ENCODE measurements around the gene SLC5A2. TPM values are rescaled to one million over a fixed set of nuclear protein-coding genes. Genes with fewer than 3 reads are reported as not detected.

SLC5A2 gene
- total and polyA plus RNA-seq, 2 of the 13 experiments (the other 11 are each of a cell fraction or from before 2014, with no cell fraction given) = 0.24 to 0.97 TPM

DNA sequence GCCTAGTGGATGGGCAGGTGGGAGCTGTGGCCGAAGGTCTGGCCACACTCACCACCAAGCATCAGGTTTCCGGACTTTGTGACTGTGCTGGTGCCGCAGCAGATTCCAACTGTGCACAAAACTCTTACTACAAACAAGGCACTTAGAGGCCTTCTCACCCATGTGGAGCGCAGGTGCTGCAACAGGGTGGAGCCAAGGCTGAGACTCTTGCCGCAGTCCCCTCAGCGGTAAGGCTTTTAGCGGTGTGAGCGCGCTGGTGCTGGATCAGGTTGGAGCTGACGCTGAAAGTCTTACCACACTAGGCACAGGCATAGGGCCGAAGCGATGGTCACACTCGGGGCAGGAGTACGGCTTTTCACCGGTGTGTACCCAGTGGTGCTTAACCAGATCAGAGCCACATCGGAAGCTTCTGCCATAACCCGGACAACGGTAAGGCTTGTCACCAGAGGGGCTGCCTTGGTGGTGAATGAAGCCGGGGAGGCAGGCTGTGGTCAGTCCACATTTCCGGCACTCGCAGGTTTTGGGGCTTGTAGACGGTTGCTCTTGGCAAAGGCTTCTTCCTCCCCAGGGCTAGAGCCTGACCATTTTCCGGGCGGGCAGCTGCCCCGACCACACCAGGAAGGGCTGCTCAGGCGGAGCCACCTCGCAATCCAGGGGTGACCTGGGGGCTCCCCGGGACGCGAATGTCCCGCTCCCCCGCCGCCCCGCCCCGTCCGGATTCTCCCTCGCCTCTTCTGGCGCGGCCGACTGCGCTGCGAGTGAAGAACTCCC is 24.7 kb upstream of the SLC5A2 start (continued):
- TF ChIP-seq, protein P1, sequence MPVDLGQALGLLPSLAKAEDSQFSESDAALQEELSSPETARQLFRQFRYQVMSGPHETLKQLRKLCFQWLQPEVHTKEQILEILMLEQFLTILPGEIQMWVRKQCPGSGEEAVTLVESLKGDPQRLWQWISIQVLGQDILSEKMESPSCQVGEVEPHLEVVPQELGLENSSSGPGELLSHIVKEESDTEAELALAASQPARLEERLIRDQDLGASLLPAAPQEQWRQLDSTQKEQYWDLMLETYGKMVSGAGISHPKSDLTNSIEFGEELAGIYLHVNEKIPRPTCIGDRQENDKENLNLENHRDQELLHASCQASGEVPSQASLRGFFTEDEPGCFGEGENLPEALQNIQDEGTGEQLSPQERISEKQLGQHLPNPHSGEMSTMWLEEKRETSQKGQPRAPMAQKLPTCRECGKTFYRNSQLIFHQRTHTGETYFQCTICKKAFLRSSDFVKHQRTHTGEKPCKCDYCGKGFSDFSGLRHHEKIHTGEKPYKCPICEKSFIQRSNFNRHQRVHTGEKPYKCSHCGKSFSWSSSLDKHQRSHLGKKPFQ (CRISPR knock-in tag; IDR thresholded peaks at IDR 0.05; ENCODE audit: insufficient replicate concordance) = peak; percentile 94
- TF ChIP-seq ZNF607 (CRISPR knock-in tag; IDR thresholded peaks at IDR 0.05; ENCODE audit: borderline replicate concordance) (no peak; the same call in 1 of the 2 replicates), ZNF660 (CRISPR knock-in tag; IDR thresholded peaks at IDR 0.05; ENCODE audit: borderline replicate concordance, low read depth) (no peak), ZBTB42 (CRISPR knock-in tag; IDR thresholded peaks at IDR 0.05) (no peak), ZNF484 (CRISPR knock-in tag; IDR thresholded peaks at IDR 0.05; ENCODE audit: borderline replicate concordance, low read depth) (0 out of 2 replicates have a peak, but pooled peaks have one; percentile 30), SP4 (CRISPR knock-in tag; IDR thresholded peaks at IDR 0.05) (peak; percentile 71; the same call in 1 of the 2 replicates), NFATC3 (CRISPR knock-in tag; IDR thresholded peaks at IDR 0.05) (peak; percentile 79; the same call in 1 of the 2 replicates), POLR2AphosphoS2 (IDR thresholded peaks at IDR 0.05; ENCODE audit: low read depth, low read length) (no peak), ZNF33B (CRISPR knock-in tag; IDR thresholded peaks at IDR 0.05) (no peak; the same call in 1 of the 2 replicates), NPAS2 (CRISPR knock-in tag; IDR thresholded peaks at IDR 0.05; ENCODE audit: borderline replicate concordance) (no peak), ZNF367 (CRISPR knock-in tag; IDR thresholded peaks at IDR 0.05; ENCODE audit: borderline replicate concordance) (0 out of 2 replicates have a peak, but pooled peaks have one; percentile 15), ARNT (IDR thresholded peaks at IDR 0.05) (no peak), BRD4 (CRISPR knock-in tag; IDR thresholded peaks at IDR 0.05) (peak; percentile 63; the same call in 1 of the 2 replicates), SUZ12 (IDR thresholded peaks at IDR 0.05; ENCODE audit: low read depth, low read length) (no peak), EED (CRISPR knock-in tag; IDR thresholded peaks at IDR 0.05) (peak; percentile 95), ZNF124 (CRISPR knock-in tag; IDR thresholded peaks at IDR 0.05) (peak; percentile 88; the same call in 1 of the 2 replicates), TCF7L2 (IDR thresholded peaks at IDR 0.05; ENCODE audit: low read depth, low read length) (no peak), ZNF772 (CRISPR knock-in tag; IDR thresholded peaks at IDR 0.05) (peak; percentile 97), ZNF816 (CRISPR knock-in tag; IDR thresholded peaks at IDR 0.05; ENCODE audit: borderline replicate concordance) (no peak), NR2C2 (CRISPR knock-in tag; IDR thresholded peaks at IDR 0.05; ENCODE audit: borderline replicate concordance) (peak; percentile 69), KDM5A (IDR thresholded peaks at IDR 0.05; ENCODE audit: borderline replicate concordance, low read length) (no peak)
- TF ChIP-seq, protein P2, sequence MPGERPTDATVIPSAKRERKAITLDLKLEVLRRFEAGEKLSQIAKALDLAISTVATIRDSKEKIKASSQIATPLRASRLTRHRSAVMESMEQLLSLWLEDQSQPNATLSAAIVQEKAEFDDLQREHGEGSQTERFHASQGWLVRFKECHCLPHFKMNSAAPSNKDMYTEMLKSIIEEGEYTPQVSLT (CRISPR knock-in tag; IDR thresholded peaks at IDR 0.05; ENCODE audit: borderline replicate concordance, low read depth) = no peak
- TF ChIP-seq, protein P3, sequence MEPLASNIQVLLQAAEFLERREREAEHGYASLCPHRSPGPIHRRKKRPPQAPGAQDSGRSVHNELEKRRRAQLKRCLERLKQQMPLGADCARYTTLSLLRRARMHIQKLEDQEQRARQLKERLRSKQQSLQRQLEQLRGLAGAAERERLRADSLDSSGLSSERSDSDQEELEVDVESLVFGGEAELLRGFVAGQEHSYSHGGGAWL (CRISPR knock-in tag; IDR thresholded peaks at IDR 0.05) = no peak; the same call in 1 of the 2 replicates
- TF ChIP-seq, protein P4, sequence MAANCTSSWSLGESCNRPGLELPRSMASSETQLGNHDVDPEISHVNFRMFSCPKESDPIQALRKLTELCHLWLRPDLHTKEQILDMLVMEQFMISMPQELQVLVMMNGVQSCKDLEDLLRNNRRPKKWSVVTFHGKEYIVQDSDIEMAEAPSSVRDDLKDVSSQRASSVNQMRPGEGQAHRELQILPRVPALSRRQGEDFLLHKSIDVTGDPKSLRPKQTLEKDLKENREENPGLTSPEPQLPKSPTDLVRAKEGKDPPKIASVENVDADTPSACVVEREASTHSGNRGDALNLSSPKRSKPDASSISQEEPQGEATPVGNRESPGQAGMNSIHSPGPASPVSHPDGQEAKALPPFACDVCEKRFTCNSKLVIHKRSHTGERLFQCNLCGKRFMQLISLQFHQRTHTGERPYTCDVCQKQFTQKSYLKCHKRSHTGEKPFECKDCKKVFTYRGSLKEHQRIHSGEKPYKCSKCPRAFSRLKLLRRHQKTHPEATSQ (CRISPR knock-in tag; IDR thresholded peaks at IDR 0.05; ENCODE audit: borderline replicate concordance) = peak; percentile 91; the same call in 1 of the 2 replicates
- TF ChIP-seq, protein P5, sequence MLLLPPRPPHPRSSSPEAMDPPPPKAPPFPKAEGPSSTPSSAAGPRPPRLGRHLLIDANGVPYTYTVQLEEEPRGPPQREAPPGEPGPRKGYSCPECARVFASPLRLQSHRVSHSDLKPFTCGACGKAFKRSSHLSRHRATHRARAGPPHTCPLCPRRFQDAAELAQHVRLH (CRISPR knock-in tag; IDR thresholded peaks at IDR 0.05; ENCODE audit: borderline replicate concordance, low read depth) = peak; percentile 92
